ENCODE results near the gene CX3CL1. TPM values are rescaled to one million over a fixed set of nuclear protein-coding genes. Genes with fewer than 3 reads are reported as not detected.
"Not testable (repeated sequence)": the region's sequence is repeated elsewhere in the genome, so short reads cannot be mapped to it uniquely, and the experiment has no call there.

CX3CL1 gene
- total and polyA plus RNA-seq, 9 donors, result 2.2 to 12.2 (median 6.9) TPM

GRCh38 chr16:57396786-57397185 lies 24.5 kb downstream of the CX3CL1 start:
- Histone ChIP-seq H3K9me3 (no peaks in the 10 kb centered on the region), H3K4me1 (ENCODE audit: insufficient read depth) (no peaks in the 10 kb centered on the region), H3K4me3 (no peak overlapping the region), H3K27ac (no peak overlapping the region), H3K36me3 (no peaks in the 10 kb centered on the region), H3K27me3 (no peaks in the 10 kb centered on the region)
- intact Hi-C loops (cut with DNase I), result no loop called here
- no peak for DNase-seq
- TF ChIP-seq EP300 (IDR thresholded peaks at IDR 0.05), result no peak
- TF ChIP-seq CTCF (IDR thresholded peaks at IDR 0.05), result no peak
- TF ChIP-seq POLR2A (IDR thresholded peaks at IDR 0.05), result no peak
- 79 to 83% (median 81%) methylated on average over 4 of the region's 4 CpGs for WGBS, 3 donors

DNA sequence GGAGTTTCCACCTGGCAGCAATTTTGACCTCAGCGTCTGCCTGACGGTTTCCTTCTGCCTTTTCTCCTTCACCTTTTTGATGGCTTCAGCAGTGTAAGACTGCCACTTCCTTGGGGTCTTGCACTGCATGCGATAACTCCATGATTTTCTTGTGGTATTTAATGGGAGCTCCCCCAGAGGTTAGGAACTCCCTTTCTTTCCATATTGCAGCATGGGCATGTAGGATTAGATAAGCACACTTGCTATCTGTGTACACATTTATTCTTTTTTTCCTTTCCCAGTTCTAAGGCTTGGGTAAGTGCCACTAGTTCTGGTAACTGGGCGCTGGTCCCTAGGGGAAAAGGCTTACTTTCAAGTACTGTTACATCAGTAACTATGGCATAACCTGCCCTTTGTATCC lies 25.2 kb downstream of the CX3CL1 start:
- DNase-seq; intact Hi-C loops (cut with DNase I); H3K9me3 ChIP-seq; H3K4me3 ChIP-seq; H3K4me1 ChIP-seq (ENCODE audit: insufficient read depth); H3K27ac ChIP-seq; H3K27me3 ChIP-seq; H3K36me3 ChIP-seq: not testable (repeated sequence)
- 81 to 84% (median 84%) methylated on average over 4 of the region's 4 CpGs for WGBS, 3 donors

DNA sequence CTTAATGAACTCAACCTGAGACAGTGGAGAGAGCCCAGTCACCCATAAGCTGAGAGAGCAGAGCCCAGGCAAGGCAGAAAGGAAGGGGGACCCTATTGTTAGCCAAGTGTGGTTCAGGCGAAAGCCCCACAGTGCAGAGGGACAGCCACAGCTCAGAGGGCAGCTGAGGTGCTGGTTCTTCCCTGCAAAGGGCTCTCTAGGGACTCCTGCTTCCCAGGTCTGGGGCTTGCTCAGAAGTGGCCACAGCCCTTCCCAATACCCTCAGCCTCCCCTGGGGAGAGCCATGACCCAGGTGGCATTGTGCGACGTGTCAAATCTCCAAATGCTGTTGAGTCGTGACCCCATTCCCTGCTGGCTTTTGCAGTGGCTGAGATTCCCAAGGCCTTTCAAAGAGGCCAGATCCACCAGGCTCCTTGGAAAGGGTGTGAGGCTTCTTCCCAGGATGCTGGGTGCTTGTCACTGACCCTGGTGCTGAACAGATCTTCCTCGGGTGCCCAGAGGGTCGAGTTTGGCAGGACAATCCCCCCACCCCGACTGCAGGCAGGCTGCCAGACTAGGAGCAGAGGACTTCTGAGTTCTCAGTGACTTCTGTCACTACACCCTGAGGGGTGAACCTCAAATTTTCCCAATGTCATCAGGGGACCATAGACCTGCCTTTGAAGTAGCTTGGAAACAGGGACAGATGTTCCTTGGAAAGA lies 29.8 kb downstream of the CX3CL1 start:
- Histone ChIP-seq H3K27ac (no peak overlapping the region), H3K27me3 (no peaks in the 10 kb centered on the region), H3K4me3 (no peak overlapping the region), H3K9me3 (no peaks in the 10 kb centered on the region), H3K36me3 (no peaks in the 10 kb centered on the region), H3K4me1 (ENCODE audit: insufficient read depth) (no peaks in the 10 kb centered on the region)
- TF ChIP-seq CTCF (IDR thresholded peaks at IDR 0.05) (no peak), POLR2A (IDR thresholded peaks at IDR 0.05) (no peak), EP300 (IDR thresholded peaks at IDR 0.05) (no peak)
- 39 to 54% (median 43%) methylated on average over 7 of the region's 7 CpGs for WGBS, 3 donors
- no peak for DNase-seq
- intact Hi-C loops (cut with DNase I), result no loop called here

- no peaks in the 10 kb centered on the region for H3K9me3 ChIP-seq
- H3K27ac ChIP-seq, result no peak within 1 kb of the TSS
- no peaks in the 10 kb centered on the region for H3K27me3 ChIP-seq
- intact Hi-C loops (cut with DNase I), result no loop called here
- no peak for TF ChIP-seq POLR2A (IDR thresholded peaks at IDR 0.05)
- no peak for TF ChIP-seq CTCF (IDR thresholded peaks at IDR 0.05)
- no peak for TF ChIP-seq EP300 (IDR thresholded peaks at IDR 0.05)
- no peaks in the 10 kb centered on the region for H3K4me1 ChIP-seq (ENCODE audit: insufficient read depth)
- DNase-seq, result no peak
- H3K36me3 ChIP-seq, result no peaks in the 10 kb centered on the region
- no peak within 1 kb of the TSS for H3K4me3 ChIP-seq
- 63 to 68% (median 66%) methylated on average over 17 of the region's 17 CpGs for WGBS, 3 donors
These were observed 31.9 kb downstream of the CX3CL1 start, which contains the start of gene CCL17 for GRCh38 chr16:57403965-57404817. Gene CCL17 (plus strand): TSS chr16:57404767. CDS start chr16:57413933, 9,166 bp downstream.

GRCh38 chr16:57405097-57405496 lies 32.8 kb downstream of the CX3CL1 start:
- TF ChIP-seq CTCF (IDR thresholded peaks at IDR 0.05), result no peak
- no peak for TF ChIP-seq EP300 (IDR thresholded peaks at IDR 0.05)
- no peak for TF ChIP-seq POLR2A (IDR thresholded peaks at IDR 0.05)

More at GRCh38 chr16:57405097-57405496, 32.8 kb downstream of the CX3CL1 start:
- Histone ChIP-seq H3K9me3 (no peaks in the 10 kb centered on the region), H3K4me1 (ENCODE audit: insufficient read depth) (no peaks in the 10 kb centered on the region), H3K27ac (no peak overlapping the region), H3K36me3 (no peaks in the 10 kb centered on the region), H3K4me3 (no peak overlapping the region), H3K27me3 (no peaks in the 10 kb centered on the region)
- no peak for DNase-seq
- intact Hi-C loops (cut with DNase I), result no loop called here
- 56 to 69% (median 67%) methylated on average over 3 of the region's 3 CpGs for WGBS, 3 donors

Measured in ovary (tissue), 9 donors.